Inflammatory macrophage treated with lipopolysaccharide for 4 hours (primary cell): ENCODE results near the gene CAMTA1.

Experiments used
- DNase-seq: peaks from one replicate; pipeline ENCODE4 v3.0.0-alpha.2; 2020

The CAMTA1 gene

GRCh38 chr1:6880951-6881690, 95.9 kb downstream of the CAMTA1 start:
- DNase-seq, result no peak

- DNase-seq, result no peak
These were observed 97.2 kb downstream of the CAMTA1 start for GRCh38 chr1:6882414-6882813.

- DNase-seq, result peak; percentile 5
These were observed 99.4 kb downstream of the CAMTA1 start for GRCh38 chr1:6884652-6885153.

GRCh38 chr1:6885426-6885825, 100.2 kb downstream of the CAMTA1 start:
- no peak for DNase-seq

- DNase-seq, result no peak
These were observed 101.3 kb downstream of the CAMTA1 start for GRCh38 chr1:6886523-6886922.

- no peak for DNase-seq
These were observed 103.0 kb downstream of the CAMTA1 start for GRCh38 chr1:6888268-6888667.

GRCh38 chr1:6888870-6889269, 103.6 kb downstream of the CAMTA1 start:
- no peak for DNase-seq

- DNase-seq, result peak; percentile 51
These were observed 104.7 kb downstream of the CAMTA1 start for GRCh38 chr1:6889875-6890480.

- no peak for DNase-seq
These were observed 105.4 kb downstream of the CAMTA1 start for GRCh38 chr1:6890686-6891085.

- no peak for DNase-seq
These were observed 106.7 kb downstream of the CAMTA1 start for GRCh38 chr1:6891781-6892579.

GRCh38 chr1:6893388-6893787, 108.1 kb downstream of the CAMTA1 start:
- DNase-seq, result no peak

GRCh38 chr1:6897138-6897537, 111.9 kb downstream of the CAMTA1 start:
- no peak for DNase-seq

GRCh38 chr1:6898974-6899539, 113.8 kb downstream of the CAMTA1 start:
- no peak for DNase-seq

GRCh38 chr1:6899621-6900020, 114.4 kb downstream of the CAMTA1 start:
- no peak for DNase-seq

GRCh38 chr1:6902153-6902552, 116.9 kb downstream of the CAMTA1 start:
- DNase-seq, result no peak

- no peak for DNase-seq
These were observed 119.4 kb downstream of the CAMTA1 start for GRCh38 chr1:6904476-6905170.

- no peak for DNase-seq
These were observed 120.1 kb downstream of the CAMTA1 start for GRCh38 chr1:6905331-6905730.

GRCh38 chr1:6905790-6906189, 120.5 kb downstream of the CAMTA1 start:
- no peak for DNase-seq

GRCh38 chr1:6906783-6907182, 121.5 kb downstream of the CAMTA1 start:
- no peak for DNase-seq

- DNase-seq, result no peak
These were observed 121.9 kb downstream of the CAMTA1 start for GRCh38 chr1:6907201-6907600.

GRCh38 chr1:6907676-6908434, 122.6 kb downstream of the CAMTA1 start:
- no peak for DNase-seq

- no peak for DNase-seq
These were observed 124.1 kb downstream of the CAMTA1 start for GRCh38 chr1:6909401-6909800.
